ENCODE measurements around the gene AJAP1. TPM values are rescaled to one million over a fixed set of nuclear protein-coding genes. Genes with fewer than 3 reads are reported as not detected.

AJAP1 gene
- total RNA-seq, 1 experiment from 2014 or later, result not detected

DNA sequence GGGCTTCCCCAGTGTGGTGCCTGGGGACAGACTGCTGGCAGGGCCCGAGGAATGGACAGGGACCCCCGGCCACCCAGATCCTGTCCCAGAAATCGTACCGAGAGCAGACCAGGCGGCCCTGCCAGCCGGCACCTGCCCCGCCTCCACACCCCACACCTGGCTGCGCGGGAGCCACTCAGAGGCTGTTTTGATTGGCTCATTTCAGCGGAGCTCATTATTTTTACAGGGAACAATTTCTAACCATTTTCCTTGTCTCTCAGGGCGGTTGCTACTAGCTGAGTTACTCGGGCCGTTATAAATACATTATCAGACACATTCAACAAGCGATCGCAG lies 39.3 kb upstream of the AJAP1 start:
- intact Hi-C loops (cut with micrococcal nuclease; ENCODE audit: unreplicated experiment), result no loop called here
- Histone ChIP-seq H3K4me2 (no peak overlapping the region), H3K27me3 (ENCODE audit: insufficient read depth, low read depth) (peaks cover 47% of the 10 kb centered on the region), H3K9me3 (ENCODE audit: insufficient read depth, low read depth) (no peaks in the 10 kb centered on the region), H3K36me3 (ENCODE audit: low read depth) (no peaks in the 10 kb centered on the region), H3K4me1 (replicated peaks; ENCODE audit: insufficient read depth) (no peaks in the 10 kb centered on the region), H4K20me1 (ENCODE audit: insufficient read depth) (no peaks in the 10 kb centered on the region), H3K4me3 (no peak overlapping the region), H3K27ac (no peak overlapping the region), H3K9me2 (ENCODE audit: insufficient read depth) (no peaks in the 10 kb centered on the region), H2AFZ (no peak overlapping the region), H3K79me2 (ENCODE audit: low read depth) (no peaks in the 10 kb centered on the region), H3F3A (ENCODE audit: insufficient read depth, low read depth) (no peaks in the 10 kb centered on the region)
- POLR2A ChIA-PET (ENCODE audit: unreplicated experiment), result no interaction called here
- CTCF ChIA-PET, result no interaction called here
- no peak for DNase-seq
- TF ChIP-seq, protein P1, sequence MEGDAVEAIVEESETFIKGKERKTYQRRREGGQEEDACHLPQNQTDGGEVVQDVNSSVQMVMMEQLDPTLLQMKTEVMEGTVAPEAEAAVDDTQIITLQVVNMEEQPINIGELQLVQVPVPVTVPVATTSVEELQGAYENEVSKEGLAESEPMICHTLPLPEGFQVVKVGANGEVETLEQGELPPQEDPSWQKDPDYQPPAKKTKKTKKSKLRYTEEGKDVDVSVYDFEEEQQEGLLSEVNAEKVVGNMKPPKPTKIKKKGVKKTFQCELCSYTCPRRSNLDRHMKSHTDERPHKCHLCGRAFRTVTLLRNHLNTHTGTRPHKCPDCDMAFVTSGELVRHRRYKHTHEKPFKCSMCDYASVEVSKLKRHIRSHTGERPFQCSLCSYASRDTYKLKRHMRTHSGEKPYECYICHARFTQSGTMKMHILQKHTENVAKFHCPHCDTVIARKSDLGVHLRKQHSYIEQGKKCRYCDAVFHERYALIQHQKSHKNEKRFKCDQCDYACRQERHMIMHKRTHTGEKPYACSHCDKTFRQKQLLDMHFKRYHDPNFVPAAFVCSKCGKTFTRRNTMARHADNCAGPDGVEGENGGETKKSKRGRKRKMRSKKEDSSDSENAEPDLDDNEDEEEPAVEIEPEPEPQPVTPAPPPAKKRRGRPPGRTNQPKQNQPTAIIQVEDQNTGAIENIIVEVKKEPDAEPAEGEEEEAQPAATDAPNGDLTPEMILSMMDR (conservative IDR thresholded peaks at IDR 0.05), result no peak
- no peak for TF ChIP-seq EZH2 (IDR thresholded peaks at IDR 0.05; ENCODE audit: low read depth)
- no TSS peak for BruUV-seq (replicated peaks)

DNA sequence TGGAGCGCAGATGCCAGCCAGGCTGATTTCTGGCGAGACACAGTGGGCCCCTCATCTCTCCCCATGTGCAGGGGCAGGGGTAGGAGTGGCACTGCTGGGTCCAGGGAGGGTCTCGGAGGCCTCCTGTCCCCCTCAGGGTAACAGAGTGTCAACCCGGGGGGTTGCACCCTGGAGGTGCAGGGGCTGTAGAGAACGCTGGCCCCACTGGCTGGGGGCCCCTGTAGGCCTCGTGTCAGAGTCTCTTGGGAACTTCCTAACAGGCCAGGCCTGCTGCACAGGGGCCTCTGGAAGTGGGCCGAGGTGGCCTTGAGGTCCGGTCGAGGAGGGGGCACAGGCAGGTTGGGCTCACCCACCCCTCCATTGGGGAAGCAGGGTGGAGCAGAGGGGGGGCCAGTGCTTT lies 38.9 kb upstream of the AJAP1 start:
- H2AFZ ChIP-seq, result no peak overlapping the region
- intact Hi-C loops (cut with micrococcal nuclease; ENCODE audit: unreplicated experiment), result no loop called here
- no peaks in the 10 kb centered on the region for H3K4me1 ChIP-seq (replicated peaks; ENCODE audit: insufficient read depth)
- BruUV-seq (replicated peaks), result no TSS peak
- POLR2A ChIA-PET (ENCODE audit: unreplicated experiment), result no interaction called here
- no peaks in the 10 kb centered on the region for H4K20me1 ChIP-seq (ENCODE audit: insufficient read depth)
- no peak for DNase-seq
- TF ChIP-seq, protein P1 (conservative IDR thresholded peaks at IDR 0.05), result no peak
- TF ChIP-seq EZH2 (IDR thresholded peaks at IDR 0.05; ENCODE audit: low read depth), result no peak
- H3K9me3 ChIP-seq (ENCODE audit: insufficient read depth, low read depth), result no peaks in the 10 kb centered on the region
- H3K9me2 ChIP-seq (ENCODE audit: insufficient read depth), result no peaks in the 10 kb centered on the region
- no peaks in the 10 kb centered on the region for H3F3A ChIP-seq (ENCODE audit: insufficient read depth, low read depth)
- no peak overlapping the region for H3K27ac ChIP-seq
- CTCF ChIA-PET, result no interaction called here
- no peak overlapping the region for H3K4me3 ChIP-seq
- H3K79me2 ChIP-seq (ENCODE audit: low read depth), result no peaks in the 10 kb centered on the region
- H3K27me3 ChIP-seq (ENCODE audit: insufficient read depth, low read depth), result peaks cover 47% of the 10 kb centered on the region
- no peak overlapping the region for H3K4me2 ChIP-seq
- no peaks in the 10 kb centered on the region for H3K36me3 ChIP-seq (ENCODE audit: low read depth)

GRCh38 chr1:4616831-4617465 lies 37.5 kb upstream of the AJAP1 start:
- H3K79me2 ChIP-seq (ENCODE audit: low read depth), result no peaks in the 10 kb centered on the region
- intact Hi-C loops (cut with micrococcal nuclease; ENCODE audit: unreplicated experiment), result no loop called here
- no peak for DNase-seq
- H4K20me1 ChIP-seq (ENCODE audit: insufficient read depth), result no peaks in the 10 kb centered on the region
- H3K4me1 ChIP-seq (replicated peaks; ENCODE audit: insufficient read depth), result no peaks in the 10 kb centered on the region
- no peaks in the 10 kb centered on the region for H3K36me3 ChIP-seq (ENCODE audit: low read depth)
- no peak overlapping the region for H3K27ac ChIP-seq
- BruUV-seq (replicated peaks), result no TSS peak
- no peak overlapping the region for H2AFZ ChIP-seq
- no peaks in the 10 kb centered on the region for H3K9me2 ChIP-seq (ENCODE audit: insufficient read depth)
- no peaks in the 10 kb centered on the region for H3K9me3 ChIP-seq (ENCODE audit: insufficient read depth, low read depth)
- TF ChIP-seq, protein P1 (conservative IDR thresholded peaks at IDR 0.05), result no peak
- TF ChIP-seq EZH2 (IDR thresholded peaks at IDR 0.05; ENCODE audit: low read depth), result no peak
- no peaks in the 10 kb centered on the region for H3F3A ChIP-seq (ENCODE audit: insufficient read depth, low read depth)
- no peak overlapping the region for H3K4me2 ChIP-seq
- H3K4me3 ChIP-seq, result no peak overlapping the region
- ChIA-PET CTCF (no interaction called here), POLR2A (ENCODE audit: unreplicated experiment) (no interaction called here)
- H3K27me3 ChIP-seq (ENCODE audit: insufficient read depth, low read depth), result peaks cover 36% of the 10 kb centered on the region
